Measurements from ENCODE around the gene TUBGCP5. TPM values are rescaled to one million over a fixed set of nuclear protein-coding genes. Genes with fewer than 3 reads are reported as not detected.
A peak's percentile ranks its signal among the peaks of the same experiment; 100 is the strongest.

The TUBGCP5 gene
- total RNA-seq, 1 donor from 2014 or later = 19.1 TPM

DNA sequence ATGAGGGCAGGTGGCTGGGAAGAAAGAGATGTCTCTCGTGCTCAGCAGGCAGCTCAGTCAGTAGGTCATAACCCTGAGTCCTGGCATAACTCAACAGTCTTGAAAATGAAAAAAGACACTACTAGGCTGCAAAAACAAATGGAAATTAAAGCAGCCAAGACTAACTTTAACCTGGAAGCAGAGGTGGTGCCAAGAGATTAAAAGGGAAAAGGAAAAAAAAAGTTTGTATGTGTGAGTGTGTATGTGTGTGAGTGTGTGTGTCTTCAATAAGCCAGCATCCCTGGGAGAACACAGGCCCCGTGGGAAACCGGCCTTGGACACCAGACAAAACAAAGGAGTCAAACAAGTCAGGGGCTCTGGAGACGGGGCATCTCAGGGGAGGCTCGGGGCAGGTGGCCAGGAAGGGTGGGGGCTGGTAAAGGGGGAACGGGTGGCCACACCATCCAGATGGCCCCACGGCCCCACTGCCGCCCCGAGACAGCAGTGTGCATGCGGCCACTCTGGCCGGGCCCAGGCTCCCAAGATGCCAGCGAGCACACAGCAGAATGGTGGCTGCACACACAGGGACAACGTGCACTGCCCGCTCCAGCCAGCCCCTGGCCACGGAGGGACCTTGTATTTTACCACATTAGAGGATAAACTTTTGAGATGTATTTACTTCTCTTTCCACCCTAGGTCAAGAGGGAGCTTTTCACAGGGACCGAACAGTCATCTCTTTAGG lies 83.0 kb downstream of the TUBGCP5 start:
- peaks cover 49% of the 10 kb centered on the region for H3K4me1 Mint-ChIP-seq (ENCODE audit: unreplicated experiment)
- no peak overlapping the region for H3K4me3 Mint-ChIP-seq (ENCODE audit: unreplicated experiment)
- no peaks in the 10 kb centered on the region for H3K9me3 Mint-ChIP-seq (ENCODE audit: unreplicated experiment)
- H3K36me3 Mint-ChIP-seq (ENCODE audit: unreplicated experiment) = no peaks in the 10 kb centered on the region
- DNase-seq (ENCODE audit: extremely low spot score, unreplicated experiment) = no peak
- H3K27ac Mint-ChIP-seq (ENCODE audit: unreplicated experiment) = peak overlapping the region; percentile 47
- TF ChIP-seq, protein P1, sequence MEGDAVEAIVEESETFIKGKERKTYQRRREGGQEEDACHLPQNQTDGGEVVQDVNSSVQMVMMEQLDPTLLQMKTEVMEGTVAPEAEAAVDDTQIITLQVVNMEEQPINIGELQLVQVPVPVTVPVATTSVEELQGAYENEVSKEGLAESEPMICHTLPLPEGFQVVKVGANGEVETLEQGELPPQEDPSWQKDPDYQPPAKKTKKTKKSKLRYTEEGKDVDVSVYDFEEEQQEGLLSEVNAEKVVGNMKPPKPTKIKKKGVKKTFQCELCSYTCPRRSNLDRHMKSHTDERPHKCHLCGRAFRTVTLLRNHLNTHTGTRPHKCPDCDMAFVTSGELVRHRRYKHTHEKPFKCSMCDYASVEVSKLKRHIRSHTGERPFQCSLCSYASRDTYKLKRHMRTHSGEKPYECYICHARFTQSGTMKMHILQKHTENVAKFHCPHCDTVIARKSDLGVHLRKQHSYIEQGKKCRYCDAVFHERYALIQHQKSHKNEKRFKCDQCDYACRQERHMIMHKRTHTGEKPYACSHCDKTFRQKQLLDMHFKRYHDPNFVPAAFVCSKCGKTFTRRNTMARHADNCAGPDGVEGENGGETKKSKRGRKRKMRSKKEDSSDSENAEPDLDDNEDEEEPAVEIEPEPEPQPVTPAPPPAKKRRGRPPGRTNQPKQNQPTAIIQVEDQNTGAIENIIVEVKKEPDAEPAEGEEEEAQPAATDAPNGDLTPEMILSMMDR (IDR thresholded peaks at IDR 0.05) = no peak
- no peaks in the 10 kb centered on the region for H3K27me3 Mint-ChIP-seq (ENCODE audit: unreplicated experiment)

DNA sequence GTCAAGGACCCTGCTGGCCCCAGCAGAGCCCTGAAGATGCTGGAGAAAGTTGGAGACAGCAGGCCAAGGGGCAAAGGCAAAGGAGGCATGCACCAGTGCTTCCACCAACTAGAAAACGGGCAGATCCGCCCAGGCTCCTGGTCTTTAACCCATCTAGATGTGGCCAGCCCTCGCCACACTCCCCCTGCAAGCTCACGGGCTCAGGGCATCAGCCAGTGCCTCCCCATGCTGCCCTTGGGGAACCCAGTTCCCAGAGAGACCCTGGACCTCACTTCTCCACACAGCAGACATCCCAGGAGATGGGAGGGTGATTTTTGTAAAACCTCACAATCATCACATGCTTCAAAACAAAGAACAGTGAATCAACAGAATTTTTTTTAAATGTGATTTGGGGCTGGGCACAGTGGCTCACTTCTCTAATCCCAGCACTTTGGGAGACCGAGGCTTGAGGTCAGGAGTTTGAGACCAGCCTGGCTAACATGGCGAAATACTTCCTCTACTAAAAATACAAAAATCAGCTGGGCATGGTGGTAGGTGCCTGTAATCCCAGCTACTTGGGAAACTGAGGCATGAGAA lies 83.7 kb downstream of the TUBGCP5 start:
- TF ChIP-seq, protein P1 (IDR thresholded peaks at IDR 0.05) = no peak
- Mint-ChIP-seq H3K27ac (ENCODE audit: unreplicated experiment) (peak overlapping the region; percentile 47), H3K27me3 (ENCODE audit: unreplicated experiment) (no peaks in the 10 kb centered on the region), H3K36me3 (ENCODE audit: unreplicated experiment) (no peaks in the 10 kb centered on the region), H3K4me3 (ENCODE audit: unreplicated experiment) (no peak overlapping the region), H3K4me1 (ENCODE audit: unreplicated experiment) (peaks cover 45% of the 10 kb centered on the region), H3K9me3 (ENCODE audit: unreplicated experiment) (no peaks in the 10 kb centered on the region)
- no peak for DNase-seq (ENCODE audit: extremely low spot score, unreplicated experiment)

DNA sequence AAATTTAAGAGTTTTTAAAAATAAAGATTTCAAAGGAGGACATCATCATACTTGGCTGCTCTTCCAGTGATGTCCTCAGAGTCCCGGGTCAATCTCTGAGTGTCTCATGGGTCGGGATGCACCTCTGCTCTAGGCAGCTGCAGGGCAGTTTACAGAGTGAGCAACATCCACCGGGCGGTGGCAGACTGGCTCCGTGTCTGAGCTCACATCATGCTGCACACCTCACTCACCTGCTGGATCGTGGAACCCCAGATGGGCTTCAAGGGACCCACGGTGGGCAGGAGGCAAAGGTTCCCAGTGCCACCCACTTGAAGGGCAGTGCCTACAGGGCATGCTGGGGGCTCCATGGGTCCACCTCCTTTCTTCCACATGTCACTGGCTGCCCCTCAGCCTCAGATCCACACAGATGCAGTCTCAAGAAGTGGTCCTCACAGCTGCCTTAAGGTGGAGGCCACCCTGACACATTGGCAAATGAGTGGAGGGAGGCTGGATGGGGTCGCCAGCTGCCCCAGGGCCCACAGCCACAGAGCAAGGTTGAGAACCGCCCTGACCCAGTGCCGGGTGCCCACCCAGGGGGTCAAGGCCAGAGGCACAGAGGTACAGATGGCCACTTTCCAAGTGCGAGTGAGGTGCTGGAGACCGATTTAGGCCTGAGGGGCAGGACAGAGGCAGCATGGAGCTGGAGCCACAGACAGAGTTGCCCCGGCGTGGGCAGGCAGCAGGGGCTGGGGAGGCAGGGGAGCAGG lies 84.4 kb downstream of the TUBGCP5 start:
- Mint-ChIP-seq H3K4me3 (ENCODE audit: unreplicated experiment) (no peak overlapping the region), H3K36me3 (ENCODE audit: unreplicated experiment) (no peaks in the 10 kb centered on the region), H3K4me1 (ENCODE audit: unreplicated experiment) (peaks cover 45% of the 10 kb centered on the region), H3K27me3 (ENCODE audit: unreplicated experiment) (no peaks in the 10 kb centered on the region), H3K27ac (ENCODE audit: unreplicated experiment) (no peak overlapping the region), H3K9me3 (ENCODE audit: unreplicated experiment) (no peaks in the 10 kb centered on the region)
- DNase-seq (ENCODE audit: extremely low spot score, unreplicated experiment) = no peak
- TF ChIP-seq, protein P1 (IDR thresholded peaks at IDR 0.05) = no peak

DNA sequence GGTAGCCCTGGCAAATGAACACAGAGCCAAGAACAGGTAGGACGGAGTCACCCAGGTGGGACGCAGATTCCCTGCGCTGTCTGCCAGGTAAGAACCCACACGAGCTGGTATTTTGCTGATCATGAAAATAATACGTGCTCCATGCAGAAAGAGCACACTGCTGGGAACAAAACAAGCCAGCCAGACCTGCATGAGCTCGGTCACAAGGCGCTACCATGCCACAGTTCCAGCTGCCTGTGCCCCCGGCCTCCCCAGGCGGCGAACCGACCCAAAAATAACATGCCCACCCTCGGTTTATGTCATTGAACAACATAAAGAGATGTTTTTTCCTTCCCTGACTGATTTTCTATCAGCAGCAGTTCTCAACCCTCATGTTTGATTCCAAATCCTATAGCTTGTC lies 85.0 kb downstream of the TUBGCP5 start:
- H3K9me3 Mint-ChIP-seq (ENCODE audit: unreplicated experiment) = no peaks in the 10 kb centered on the region
- H3K27ac Mint-ChIP-seq (ENCODE audit: unreplicated experiment) = peak overlapping the region; percentile 50
- H3K27me3 Mint-ChIP-seq (ENCODE audit: unreplicated experiment) = no peaks in the 10 kb centered on the region
- no peak for DNase-seq (ENCODE audit: extremely low spot score, unreplicated experiment)
- H3K4me1 Mint-ChIP-seq (ENCODE audit: unreplicated experiment) = peaks cover 46% of the 10 kb centered on the region
- TF ChIP-seq, protein P1 (IDR thresholded peaks at IDR 0.05) = no peak
- H3K4me3 Mint-ChIP-seq (ENCODE audit: unreplicated experiment) = no peak overlapping the region
- no peaks in the 10 kb centered on the region for H3K36me3 Mint-ChIP-seq (ENCODE audit: unreplicated experiment)

Data from osteocyte (in vitro differentiated cells).